GM23248 (cell line): ENCODE results near the gene SYPL1.

Experiments
- EZH2 ChIP-seq: fragments of 200-600 bp; sonication (generic); IDR thresholded peaks from 2 replicates; pipeline ENCODE4 v1.6.1; 2018; ENCODE audit warnings: antibody characterized with exemption, mild to moderate bottlenecking; ENCODE audit not compliant: insufficient read depth, poor library complexity, severe bottlenecking
- EZH2phosphoT487 ChIP-seq: fragments of 200-600 bp; sonication (generic); IDR thresholded peaks from 2 replicates; pipeline ENCODE4 v1.6.1; 2018; ENCODE audit warnings: antibody characterized with exemption, moderate library complexity, mild to moderate bottlenecking, low read depth; ENCODE audit not compliant: insufficient read depth

- TF ChIP-seq EZH2, result no peak
- no peak for TF ChIP-seq EZH2phosphoT487
These were observed 55.5 kb downstream of the SYPL1 start for GRCh38 chr7:106056513-106057203.
